HG03575 (cell line): ENCODE measurements around the gene COQ9.
"Not testable (repeated sequence)": the region's sequence is repeated elsewhere in the genome, so short reads cannot be mapped to it uniquely, and the experiment has no call there.

Experiments used
- ATAC-seq: cut with Tn5 transposase; IDR thresholded peaks from one replicate; pipeline ENCODE4 v1.9.1; 2021; ENCODE audit not compliant: unreplicated experiment, insufficient number of reproducible peaks, low FRiP score; ENCODE audit errors: extremely low read depth

The COQ9 gene

DNA sequence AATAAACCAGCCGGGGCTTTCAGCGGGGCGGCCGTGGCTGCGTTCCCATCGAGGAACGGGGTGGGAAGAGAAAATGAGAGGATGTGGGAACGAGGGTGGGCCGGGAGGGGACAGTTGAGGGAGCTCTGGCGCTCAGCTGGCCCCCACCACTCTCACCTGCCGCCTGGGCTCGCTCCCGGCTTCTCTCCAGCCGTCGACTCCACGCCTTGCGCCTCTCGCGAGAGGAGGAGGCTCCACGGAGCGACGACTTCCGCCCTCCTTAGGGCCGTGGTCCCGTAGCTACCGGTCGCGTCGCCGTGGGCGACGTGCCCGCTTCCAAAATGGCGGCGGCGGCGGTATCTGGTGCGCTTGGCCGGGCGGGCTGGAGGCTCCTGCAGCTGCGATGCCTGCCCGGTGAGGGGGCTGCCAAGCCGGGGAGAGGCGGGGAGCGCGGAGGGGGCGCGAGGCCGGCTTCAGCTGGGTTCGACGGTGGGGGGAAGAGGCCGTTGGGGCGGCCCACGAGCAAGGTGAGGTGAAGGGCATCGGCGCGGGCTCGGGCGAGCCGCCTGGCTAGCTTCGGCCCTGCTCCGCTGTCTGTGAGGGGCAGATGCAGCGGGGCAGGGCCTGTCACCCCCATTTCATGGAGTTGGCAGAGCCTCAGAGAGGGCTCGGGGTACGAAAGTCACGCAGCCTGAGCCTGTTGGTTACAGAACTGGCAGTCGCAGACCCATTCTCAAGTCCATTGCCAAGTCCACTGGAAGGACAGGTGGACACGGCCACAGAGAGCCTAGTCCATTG lies at the start of gene COQ9, which contains the start of gene CIAPIN1:
COQ9 (plus strand) TSS at position 294 of the 777 bp plus-strand sequence; CDS start at position 321, 27 bp downstream.
CIAPIN1 (minus strand) TSS at position 200 of the 777 bp plus-strand sequence. CDS start 6,457 bp downstream, outside the sequence.
- ATAC-seq: no peak

- ATAC-seq: not testable (repeated sequence)
Observed at GRCh38 chr16:57397493-57397892, 49.8 kb upstream of the COQ9 start.

DNA sequence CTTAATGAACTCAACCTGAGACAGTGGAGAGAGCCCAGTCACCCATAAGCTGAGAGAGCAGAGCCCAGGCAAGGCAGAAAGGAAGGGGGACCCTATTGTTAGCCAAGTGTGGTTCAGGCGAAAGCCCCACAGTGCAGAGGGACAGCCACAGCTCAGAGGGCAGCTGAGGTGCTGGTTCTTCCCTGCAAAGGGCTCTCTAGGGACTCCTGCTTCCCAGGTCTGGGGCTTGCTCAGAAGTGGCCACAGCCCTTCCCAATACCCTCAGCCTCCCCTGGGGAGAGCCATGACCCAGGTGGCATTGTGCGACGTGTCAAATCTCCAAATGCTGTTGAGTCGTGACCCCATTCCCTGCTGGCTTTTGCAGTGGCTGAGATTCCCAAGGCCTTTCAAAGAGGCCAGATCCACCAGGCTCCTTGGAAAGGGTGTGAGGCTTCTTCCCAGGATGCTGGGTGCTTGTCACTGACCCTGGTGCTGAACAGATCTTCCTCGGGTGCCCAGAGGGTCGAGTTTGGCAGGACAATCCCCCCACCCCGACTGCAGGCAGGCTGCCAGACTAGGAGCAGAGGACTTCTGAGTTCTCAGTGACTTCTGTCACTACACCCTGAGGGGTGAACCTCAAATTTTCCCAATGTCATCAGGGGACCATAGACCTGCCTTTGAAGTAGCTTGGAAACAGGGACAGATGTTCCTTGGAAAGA lies 45.2 kb upstream of the COQ9 start:
- no peak for ATAC-seq

DNA sequence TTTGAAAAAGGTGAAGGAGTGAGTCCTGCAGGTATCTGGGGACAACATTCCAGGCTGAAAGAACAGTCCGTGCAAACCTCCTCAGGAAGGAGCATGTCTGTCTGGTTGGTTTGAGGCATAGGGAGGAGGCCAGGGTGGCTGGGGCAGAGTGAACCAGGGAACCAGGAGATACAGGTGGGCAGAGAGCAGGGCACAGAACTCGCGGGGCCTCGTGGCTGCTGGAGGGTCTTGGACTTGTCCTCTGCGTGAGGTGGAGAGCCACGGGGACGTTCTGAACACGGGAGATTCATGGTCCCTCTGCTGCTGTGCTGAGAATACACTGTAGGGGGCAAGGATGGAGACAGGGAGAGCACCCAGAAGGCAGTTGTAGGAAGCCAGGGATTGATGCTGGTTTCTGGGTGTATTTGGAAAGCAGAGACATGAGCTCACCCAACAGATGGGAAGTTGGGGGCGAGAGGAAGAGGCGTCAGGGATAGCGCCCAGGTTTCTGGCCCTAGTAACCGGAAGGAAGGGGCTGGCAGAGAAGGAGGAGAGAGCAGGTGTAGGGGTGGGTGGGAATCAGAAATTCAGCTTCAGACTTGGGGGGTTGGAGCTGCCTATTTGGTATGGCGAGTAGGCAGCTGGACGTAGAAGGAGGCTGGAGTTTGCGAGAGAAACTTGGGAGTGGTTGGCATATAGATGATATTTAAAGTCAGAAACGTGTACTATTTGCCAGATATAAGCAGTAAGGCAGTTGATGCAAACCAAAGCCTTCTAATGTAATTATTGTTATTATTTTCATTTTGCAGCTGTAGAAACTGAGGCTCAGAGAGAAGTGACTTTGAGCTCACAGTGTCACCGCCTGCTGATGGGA lies 43.1 kb upstream of the COQ9 start, which contains the start of gene CCL17:
CCL17 (plus strand) TSS at position 803 of the 853 bp plus-strand sequence. CDS start 9,166 bp downstream, outside the sequence.
- ATAC-seq: no peak

DNA sequence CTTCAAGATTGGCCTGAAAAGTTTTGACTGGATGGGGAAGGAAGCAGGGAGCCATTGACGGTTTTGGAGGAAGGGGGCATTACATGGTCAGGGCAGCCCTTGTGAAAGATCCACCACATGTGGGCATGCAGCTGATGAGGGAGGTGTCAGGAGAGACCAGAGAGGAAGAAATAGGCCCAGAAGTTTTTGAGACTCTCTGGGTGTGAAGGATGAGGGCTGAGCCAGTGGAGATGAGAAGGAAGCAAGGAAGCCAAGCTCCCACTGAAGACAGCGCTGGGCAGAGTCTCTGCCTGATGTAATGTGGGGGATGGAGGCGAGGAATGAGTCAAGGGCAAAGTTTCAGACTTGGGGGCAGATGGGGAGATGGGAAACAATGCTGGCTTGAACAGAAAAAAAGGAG lies 42.2 kb upstream of the COQ9 start:
- no peak for ATAC-seq

DNA sequence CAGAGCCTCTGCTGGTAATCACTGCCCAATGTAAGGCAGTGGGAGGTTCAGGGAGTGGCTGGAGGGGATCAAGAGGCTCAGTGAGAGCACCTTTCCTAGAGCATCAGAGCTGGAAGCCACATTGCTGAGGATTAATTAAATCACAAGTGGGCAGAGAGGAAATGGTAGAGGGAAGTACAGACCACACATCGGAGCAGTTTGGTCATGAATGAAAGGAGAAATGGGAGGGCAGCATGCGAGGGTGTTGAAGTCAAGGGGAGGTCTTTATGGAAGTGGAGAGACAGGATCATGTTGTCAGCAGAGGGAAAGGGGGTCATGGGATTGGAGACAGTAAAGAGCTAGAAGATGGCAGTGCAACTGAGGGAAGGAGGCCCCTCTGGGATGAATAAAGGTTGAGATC lies 40.4 kb upstream of the COQ9 start:
- no peak for ATAC-seq

DNA sequence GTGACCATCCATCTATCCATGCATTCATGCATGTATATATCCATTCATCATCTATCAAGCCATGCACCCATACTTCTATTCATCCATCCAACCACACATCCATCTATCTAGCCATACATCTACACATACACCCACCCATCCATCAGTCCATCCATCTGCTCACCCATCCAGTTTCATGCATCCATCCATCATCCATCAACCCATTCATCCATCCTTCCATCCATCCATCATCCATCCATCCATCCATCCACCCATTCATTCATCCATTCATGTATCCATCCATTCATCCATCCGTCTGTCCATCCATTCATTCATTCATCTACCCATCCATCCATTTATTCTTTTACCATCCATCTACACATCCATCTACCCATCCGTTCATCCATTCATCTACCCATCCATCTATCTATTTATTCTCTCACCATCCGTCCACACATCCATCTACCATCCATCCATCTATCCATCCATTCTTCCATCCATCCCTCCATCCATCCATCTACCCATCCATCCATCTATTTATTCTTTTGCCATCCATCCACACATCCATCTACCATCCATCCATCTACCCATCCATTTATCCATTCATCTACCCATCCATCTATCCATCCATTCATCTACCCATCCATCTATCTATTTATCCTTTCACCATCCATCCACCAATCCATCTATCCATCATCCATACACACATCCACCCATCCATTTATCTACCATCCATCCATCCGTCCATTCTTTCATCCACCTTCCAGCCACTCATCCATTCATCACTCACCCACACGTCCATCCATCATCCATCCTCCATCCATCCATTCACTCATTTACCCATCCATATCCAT lies 39.5 kb upstream of the COQ9 start:
- no peak for ATAC-seq

GRCh38 chr16:57409065-57409464 lies 38.2 kb upstream of the COQ9 start:
- no peak for ATAC-seq

GRCh38 chr16:57409870-57410587 lies 37.2 kb upstream of the COQ9 start:
- ATAC-seq: no peak

DNA sequence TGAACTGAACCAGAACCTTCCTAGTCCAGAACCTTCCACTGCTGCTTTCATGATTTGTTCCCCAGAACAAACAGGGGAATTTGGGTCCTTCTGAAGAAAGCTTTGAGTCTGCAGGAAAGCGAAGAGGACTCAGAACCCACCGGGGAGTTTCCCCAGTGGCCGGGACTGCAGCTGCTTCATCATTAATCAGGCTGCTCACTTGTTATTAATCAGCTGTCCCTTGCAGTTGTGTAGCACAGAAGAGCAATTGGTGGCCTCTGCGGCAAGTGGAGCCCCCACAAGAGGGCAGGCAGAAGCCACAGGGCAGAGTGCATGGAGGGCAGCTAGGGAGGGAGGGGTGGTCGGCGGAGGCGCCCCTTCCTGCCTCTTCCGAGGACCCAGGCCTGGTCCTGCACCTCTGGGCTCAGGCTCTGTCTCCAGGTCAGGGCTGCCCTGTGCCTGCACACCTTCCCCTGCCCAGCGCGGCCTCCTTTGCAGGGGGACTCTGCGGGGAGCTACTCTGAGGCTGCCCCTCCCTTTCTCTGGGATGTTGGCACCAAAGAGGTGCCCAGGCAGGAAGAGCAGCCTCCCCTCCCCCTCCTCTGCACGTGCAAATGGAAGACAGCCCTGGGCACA lies 35.8 kb upstream of the COQ9 start:
- no peak for ATAC-seq

- ATAC-seq: no peak
Observed at GRCh38 chr16:57412584-57412983, 34.7 kb upstream of the COQ9 start.

- peak; percentile 69 for ATAC-seq
Observed at GRCh38 chr16:57413301-57413730, 34.0 kb upstream of the COQ9 start.

DNA sequence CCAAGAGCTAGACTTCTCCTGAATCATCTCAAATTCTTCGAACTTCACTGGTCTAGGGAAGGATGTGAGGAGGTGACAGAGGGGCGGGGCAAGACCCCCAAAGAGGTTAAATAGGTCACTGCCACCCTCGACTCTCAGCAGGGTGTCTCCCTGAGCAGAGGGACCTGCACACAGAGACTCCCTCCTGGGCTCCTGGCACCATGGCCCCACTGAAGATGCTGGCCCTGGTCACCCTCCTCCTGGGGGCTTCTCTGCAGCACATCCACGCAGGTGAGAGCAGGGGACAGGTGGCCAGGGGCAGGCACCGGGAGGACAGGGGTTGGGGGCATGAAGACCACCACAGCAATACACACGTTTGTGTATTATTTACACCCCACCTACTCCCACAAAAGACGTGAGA lies 33.5 kb upstream of the COQ9 start:
- ATAC-seq: no peak

- no peak for ATAC-seq
Observed at GRCh38 chr16:57416084-57416483, 31.2 kb upstream of the COQ9 start.

DNA sequence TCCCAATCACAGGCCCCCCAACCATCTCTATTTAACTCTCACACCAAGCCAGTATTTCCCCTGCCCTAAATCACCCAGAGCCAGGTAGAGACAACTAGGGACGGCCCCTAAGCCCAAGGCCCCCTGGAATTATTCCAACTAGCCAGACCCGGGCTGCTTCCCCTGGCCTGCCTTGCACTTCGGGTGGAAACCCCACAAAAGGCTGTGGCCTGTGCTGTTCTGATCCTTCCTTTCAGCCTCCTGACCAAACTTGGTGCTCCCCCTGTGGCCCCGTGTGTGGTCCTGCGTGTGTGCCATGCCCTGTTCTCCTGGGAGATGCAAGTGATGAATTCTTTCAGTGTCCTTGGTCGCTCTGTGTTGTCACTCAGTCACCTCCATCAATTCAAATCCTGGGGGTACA lies 27.8 kb upstream of the COQ9 start:
- ATAC-seq: no peak

- no peak for ATAC-seq
Observed at GRCh38 chr16:57422026-57422944, 25.0 kb upstream of the COQ9 start.
